ENCODE results near the gene CD109.

- TF ChIP-seq, protein P1, sequence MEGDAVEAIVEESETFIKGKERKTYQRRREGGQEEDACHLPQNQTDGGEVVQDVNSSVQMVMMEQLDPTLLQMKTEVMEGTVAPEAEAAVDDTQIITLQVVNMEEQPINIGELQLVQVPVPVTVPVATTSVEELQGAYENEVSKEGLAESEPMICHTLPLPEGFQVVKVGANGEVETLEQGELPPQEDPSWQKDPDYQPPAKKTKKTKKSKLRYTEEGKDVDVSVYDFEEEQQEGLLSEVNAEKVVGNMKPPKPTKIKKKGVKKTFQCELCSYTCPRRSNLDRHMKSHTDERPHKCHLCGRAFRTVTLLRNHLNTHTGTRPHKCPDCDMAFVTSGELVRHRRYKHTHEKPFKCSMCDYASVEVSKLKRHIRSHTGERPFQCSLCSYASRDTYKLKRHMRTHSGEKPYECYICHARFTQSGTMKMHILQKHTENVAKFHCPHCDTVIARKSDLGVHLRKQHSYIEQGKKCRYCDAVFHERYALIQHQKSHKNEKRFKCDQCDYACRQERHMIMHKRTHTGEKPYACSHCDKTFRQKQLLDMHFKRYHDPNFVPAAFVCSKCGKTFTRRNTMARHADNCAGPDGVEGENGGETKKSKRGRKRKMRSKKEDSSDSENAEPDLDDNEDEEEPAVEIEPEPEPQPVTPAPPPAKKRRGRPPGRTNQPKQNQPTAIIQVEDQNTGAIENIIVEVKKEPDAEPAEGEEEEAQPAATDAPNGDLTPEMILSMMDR (IDR thresholded peaks at IDR 0.05; ENCODE audit: poor library complexity) = no peak
- TF ChIP-seq EZH2 (IDR thresholded peaks at IDR 0.05; ENCODE audit: borderline replicate concordance) = no peak
Observed at GRCh38 chr6:73811706-73812105, 115.7 kb downstream of the CD109 start.

All from hepatocyte (in vitro differentiated cells).